Measurements from ENCODE around the gene SLC2A6. TPM values are rescaled to one million over a fixed set of nuclear protein-coding genes. Genes with fewer than 3 reads are reported as not detected.

SLC2A6 gene
- total RNA-seq, 1 experiment from 2014 or later = 18.7 TPM

GRCh38 chr9:133514460-133515239, 35.8 kb upstream of the SLC2A6 start:
- H3K27ac ChIP-seq (ENCODE audit: insufficient read length, low read depth, low read length) = no peak overlapping the region
- no peak overlapping the region for H3K23ac ChIP-seq (ENCODE audit: insufficient read length, low read depth, low read length)
- no peak overlapping the region for H2AFZ ChIP-seq (ENCODE audit: low read length)
- DNase-seq = no peak
- no peak overlapping the region for H3K4me3 Mint-ChIP-seq
- no peak overlapping the region for H2BK12ac ChIP-seq (ENCODE audit: insufficient read length, low read depth, low read length)
- H2BK5ac ChIP-seq (ENCODE audit: insufficient read length, low read length) = no peak overlapping the region
- H3K4me2 ChIP-seq (ENCODE audit: insufficient read depth, insufficient read length, low read length) = no peak overlapping the region
- H3T11ph ChIP-seq (ENCODE audit: low read length) = no peak overlapping the region
- H3K27ac Mint-ChIP-seq = no peak overlapping the region
- H3K23me2 ChIP-seq (ENCODE audit: insufficient read length, low read depth, low read length, poor library complexity, severe bottlenecking) = no peaks in the 10 kb centered on the region
- no peak overlapping the region for H3K56ac ChIP-seq (ENCODE audit: insufficient read length, low read depth, low read length)
- no peak overlapping the region for H3K14ac ChIP-seq (ENCODE audit: insufficient read depth, low read length)
- peaks cover 3 to 12% of the 10 kb centered on the region in 2 experiments for H3K4me1 Mint-ChIP-seq
- no peak overlapping the region for H3K18ac ChIP-seq (ENCODE audit: insufficient read length, low read depth, low read length)
- no peaks in the 10 kb centered on the region for H3K27me3 ChIP-seq (ENCODE audit: insufficient read depth, low read length)
- H2AK5ac ChIP-seq (ENCODE audit: insufficient read length, low read length) = no peak overlapping the region
- no peaks in the 10 kb centered on the region for H3K79me1 ChIP-seq (ENCODE audit: insufficient read depth, low read depth, low read length, poor library complexity, severe bottlenecking)
- no peaks in the 10 kb centered on the region for H4K20me1 ChIP-seq (ENCODE audit: control insufficient read depth, insufficient read depth, insufficient read length)
- H4K8ac ChIP-seq (replicated peaks; ENCODE audit: insufficient read length, low read depth, low read length) = no peak overlapping the region
- no peaks in the 10 kb centered on the region; the same call in 1 of the 2 replicates for H3K4me1 ChIP-seq (ENCODE audit: insufficient read depth, low read length)
- H2BK15ac ChIP-seq (ENCODE audit: low read depth, low read length) = no peak overlapping the region
- H3K9me3 Mint-ChIP-seq = no peaks in the 10 kb centered on the region
- H3K36me3 Mint-ChIP-seq (ENCODE audit: insufficient read depth in 1 of 3, low read depth in 3 of 3) = no peaks in the 10 kb centered on the region
- H4K91ac ChIP-seq (ENCODE audit: insufficient read length, low read depth, low read length) = no peak overlapping the region
- H2BK120ac ChIP-seq (ENCODE audit: low read depth, low read length, poor library complexity, severe bottlenecking) = no peak overlapping the region
- H3K9ac ChIP-seq (ENCODE audit: extremely low read depth, insufficient read length, low read length) = no peak overlapping the region
- TF ChIP-seq CTCF (conservative IDR thresholded peaks at IDR 0.05) = no peak
- H2BK20ac ChIP-seq (ENCODE audit: low read depth, low read length, poor library complexity, severe bottlenecking) = no peak overlapping the region
- no peak overlapping the region for H4K5ac ChIP-seq (ENCODE audit: insufficient read length, low read depth, low read length)
- WGBS (ENCODE audit: extremely low coverage, insufficient read length, low lambda C conversion rate) = no CpG with 5 or more reads among the region's 14 CpGs
- no peaks in the 10 kb centered on the region for H3K79me2 ChIP-seq (ENCODE audit: insufficient read depth, low read length)
- H3K9me3 ChIP-seq (ENCODE audit: control insufficient read depth, low read depth, low read length) = no peaks in the 10 kb centered on the region
- H3K4ac ChIP-seq (ENCODE audit: low read depth, low read length) = no peak overlapping the region
- peaks cover 14% of the 10 kb centered on the region for H3K27me3 Mint-ChIP-seq (ENCODE audit: low read depth)
